ENCODE measurements around the gene KRT2.

DNA sequence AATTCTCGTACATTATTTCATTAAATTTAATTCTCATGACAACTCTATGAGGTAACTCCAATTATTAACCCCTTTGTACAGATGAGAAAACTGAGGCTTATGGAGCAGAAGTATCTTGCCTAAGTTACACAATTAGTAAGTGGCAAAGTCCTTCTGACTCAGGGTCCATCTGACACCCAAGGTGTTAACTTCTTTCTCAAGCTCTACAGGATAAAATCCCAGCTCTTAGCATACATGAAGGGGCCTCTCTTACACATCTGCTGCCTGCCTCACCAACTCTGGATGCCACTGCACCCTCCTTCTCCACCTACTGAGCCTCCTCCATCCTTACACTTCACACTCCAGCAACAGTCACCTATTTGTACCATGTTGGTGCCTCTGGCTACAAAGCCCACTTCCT is 46.5 kb downstream of the KRT2 start:
- TF ChIP-seq CTCF (IDR thresholded peaks at IDR 0.05): no peak
- no peak for TF ChIP-seq EZH2 (IDR thresholded peaks at IDR 0.05; ENCODE audit: borderline replicate concordance, insufficient read depth, low read depth, low read length, poor library complexity, severe bottlenecking)

All from B cell (primary cell).